AG04450 (cell line): ENCODE data around the gene BID. TPM values are rescaled to one million over a fixed set of nuclear protein-coding genes. Genes with fewer than 3 reads are reported as not detected.
"Not testable (repeated sequence)": the region's sequence is repeated elsewhere in the genome, so short reads cannot be mapped to it uniquely, and the experiment has no call there.

Source experiments
- CTCF ChIA-PET: fragments of 300-600, 350-600 bp; formaldehyde crosslinking; extraction: SDS; loops from one replicate; lab custom pipeline; 2022; ENCODE audit warnings: antibody characterized with exemption, inconsistent platforms; lab: Charles Lee
- POLR2A ChIA-PET: fragments of 350-600 bp; formaldehyde crosslinking; extraction: SDS; loops from one replicate; lab custom pipeline; 2021; ENCODE audit warnings: antibody characterized with exemption, inconsistent platforms; lab: Yijun Ruan, JAX
- DNase-seq: peaks from one replicate; pipeline ENCODE4 v3.0.0-alpha.2; 2011; ENCODE audit warnings: low read depth, low spot score
- H3K27ac ChIP-seq: one replicate; pipeline ENCODE4 v1.5.1; 2012; ENCODE audit warnings: low read depth, low read length, control low read depth
- H3K27me3 ChIP-seq: one replicate; pipeline ENCODE4 v1.6.0; 2012; ENCODE audit warnings: low read length; ENCODE audit not compliant: control insufficient read depth, insufficient read depth
- H3K4me3 ChIP-seq: 2 replicates; pipeline ENCODE4 v1.5.1; 2011; ENCODE audit warnings: mild to moderate bottlenecking, low read depth, low read length, control low read depth
- H3K9me3 ChIP-seq: 2 replicates; pipeline ENCODE4 v1.5.1; 2012; ENCODE audit warnings: low read length; ENCODE audit not compliant: control insufficient read depth, insufficient read depth
- CTCF ChIP-seq: IDR thresholded peaks from 2 replicates; pipeline ENCODE4 v1.5.1; 2011; ENCODE audit warnings: low read depth, low read length, control low read depth, inconsistent platforms
- polyA plus RNA-seq: library from polyadenylated mRNA; depleted of rRNA; stranded (reverse); fragments of >200 nt; gene quantifications from 2 replicates; pipeline ENCODE4 v1.2.3, GENCODE V29; 2011

BID gene
- polyA plus RNA-seq, 1 experiment = 65.3 TPM

DNA sequence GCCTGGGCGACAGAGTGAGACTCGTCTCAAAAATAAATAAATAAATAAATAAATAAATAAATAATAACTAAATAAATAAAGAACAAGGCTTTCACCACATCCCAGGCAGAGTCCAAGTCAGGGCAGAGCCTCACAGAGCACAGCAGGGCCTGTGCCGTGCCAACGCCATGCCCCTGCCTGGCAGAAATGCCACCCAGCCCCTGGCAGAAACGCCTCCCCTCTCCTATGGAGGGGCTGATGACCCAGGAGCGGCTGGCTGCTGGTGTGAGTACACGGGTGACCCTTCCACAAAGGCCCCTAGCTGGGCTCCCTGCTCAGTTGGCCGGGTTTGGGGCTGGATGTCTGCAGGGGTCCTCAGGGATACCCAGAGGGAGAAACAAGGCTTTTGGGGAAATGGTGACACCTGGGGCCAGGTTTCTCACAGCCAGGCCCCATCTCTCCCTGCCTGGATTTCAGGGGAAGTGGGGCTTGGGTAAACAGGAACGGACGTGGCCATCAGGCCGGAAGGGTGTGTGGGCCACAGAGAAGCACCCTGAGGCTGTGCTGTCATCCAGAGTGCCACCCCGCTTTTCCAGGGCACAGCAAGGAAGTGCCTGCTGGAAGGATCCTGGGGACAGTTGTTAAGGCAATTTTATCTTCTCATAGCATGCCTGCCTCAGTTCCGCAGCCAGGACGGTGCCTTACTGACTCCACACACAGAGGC is 5.1 kb downstream of the BID start:
- Histone ChIP-seq H3K4me3 (no peak overlapping the region), H3K9me3 (no peaks in the 10 kb centered on the region), H3K27ac (no peak overlapping the region), H3K27me3 (no peaks in the 10 kb centered on the region)
- TF ChIP-seq CTCF = no peak
- CTCF ChIA-PET = no interaction called here
- no peak for DNase-seq
- POLR2A ChIA-PET = no interaction called here

DNA sequence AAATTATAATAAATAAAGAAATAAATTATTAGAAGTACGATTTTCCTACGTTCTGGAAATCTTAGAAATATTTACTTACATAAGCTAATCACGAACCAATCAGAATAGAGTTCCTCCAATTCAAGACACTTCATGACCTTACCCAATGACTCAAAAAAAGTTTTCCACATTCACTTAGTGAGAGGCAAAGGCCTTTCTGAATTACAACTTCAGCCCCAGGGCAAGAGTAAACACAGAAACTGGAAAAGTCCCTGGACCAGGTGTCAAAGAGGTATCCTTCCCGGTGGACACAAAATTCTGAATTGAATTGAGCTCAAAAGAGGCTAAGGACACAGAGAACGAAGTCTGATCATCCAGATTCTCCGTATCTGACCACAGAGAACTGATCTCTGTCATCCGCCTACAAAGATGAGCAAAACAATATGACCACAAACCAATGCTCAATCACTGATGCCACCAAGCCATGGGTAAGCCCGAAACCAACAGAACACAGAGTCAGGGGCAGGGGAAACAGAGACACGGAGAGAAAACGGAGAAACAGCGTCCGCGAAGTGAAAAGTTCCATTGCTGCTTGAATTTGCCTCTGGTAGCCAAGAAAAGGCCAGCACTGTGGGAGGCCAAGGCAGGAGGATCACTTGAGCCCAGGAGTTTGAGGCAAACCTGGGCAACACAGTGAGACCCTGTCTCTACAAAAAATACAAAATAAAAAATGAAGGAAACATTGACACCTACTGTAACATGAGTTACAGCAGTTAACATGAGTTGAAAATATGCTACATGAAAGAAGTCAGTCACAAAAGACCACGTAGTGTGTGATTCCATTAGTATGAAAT is 6.8 kb downstream of the BID start:
- no peak for DNase-seq
- ChIA-PET CTCF (interaction anchor here (0.9 to 1.8 kb wide), 2 partner anchors 24 to 209 kb away, joined by 3 to 6 read pairs; no protein-coding TSS in a partner anchor), POLR2A (no interaction called here)

DNA sequence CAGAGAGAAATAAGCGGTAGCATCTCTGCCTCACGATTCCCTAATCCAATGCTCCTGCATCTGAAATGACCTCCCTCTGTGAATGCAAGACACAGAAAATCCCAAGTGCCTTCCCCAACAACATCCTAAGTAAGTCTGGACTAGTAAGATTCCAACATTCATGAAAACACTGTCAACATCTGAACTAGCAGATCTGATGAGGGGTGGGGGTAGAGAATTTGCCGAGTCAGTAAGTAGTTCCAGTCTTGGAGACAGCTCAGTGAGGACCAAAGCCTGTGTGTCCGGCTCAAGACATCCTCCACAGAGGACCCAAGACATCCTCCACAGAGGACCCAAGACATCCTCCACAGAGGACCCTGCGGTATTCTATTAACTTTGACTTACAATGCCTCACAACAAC is 9.4 kb downstream of the BID start:
- H3K27ac ChIP-seq, H3K27me3 ChIP-seq, H3K9me3 ChIP-seq, DNase-seq, POLR2A ChIA-PET, H3K4me3 ChIP-seq: not testable (repeated sequence)
- CTCF ChIA-PET = interaction anchor here (0.7 to 2.2 kb wide), 2 partner anchors 17 to 22 kb away, joined by 3 to 9 read pairs; no protein-coding TSS in a partner anchor

More for the DNA sequence above, 6.8 kb downstream of the BID start:
- Histone ChIP-seq H3K27ac (no peak overlapping the region), H3K27me3 (no peaks in the 10 kb centered on the region), H3K4me3 (no peak overlapping the region), H3K9me3 (no peaks in the 10 kb centered on the region)
- TF ChIP-seq CTCF = no peak

GRCh38 chr22:17764036-17764435 is 10.2 kb downstream of the BID start:
- ChIA-PET CTCF (interaction anchor here (1.2 to 2.2 kb wide), 2 partner anchors 21 to 23 kb away, joined by 3 to 9 read pairs; no protein-coding TSS in a partner anchor), POLR2A (no interaction called here)
- no peak overlapping the region for H3K27ac ChIP-seq
- no peaks in the 10 kb centered on the region for H3K9me3 ChIP-seq
- no peak for TF ChIP-seq CTCF
- H3K4me3 ChIP-seq = no peak overlapping the region
- no peaks in the 10 kb centered on the region for H3K27me3 ChIP-seq
- no peak for DNase-seq

DNA sequence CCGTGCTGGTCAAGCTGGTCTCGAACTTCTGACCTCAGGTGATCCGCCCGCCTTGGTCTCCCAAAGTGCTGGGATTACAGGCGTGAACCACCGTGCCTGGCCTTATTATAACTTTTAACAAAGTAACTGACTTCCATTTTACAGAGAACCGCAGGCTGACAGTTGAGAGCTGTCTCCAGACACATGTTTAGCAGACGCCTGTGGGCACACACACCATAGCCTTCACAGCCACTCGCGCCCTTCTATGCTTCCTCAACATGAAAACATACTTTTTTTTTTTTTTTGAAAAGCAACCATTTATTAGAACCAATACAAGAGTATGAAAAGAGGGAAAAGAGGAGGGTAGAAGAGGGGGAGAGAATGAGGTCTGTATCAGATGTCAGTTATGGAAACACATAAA is 10.8 kb downstream of the BID start:
- POLR2A ChIA-PET, DNase-seq: not testable (repeated sequence)
- CTCF ChIA-PET = interaction anchor here (0.6 to 1.2 kb wide), 2 partner anchors 22 to 131 kb away, joined by 3 to 4 read pairs; no protein-coding TSS in a partner anchor

DNA sequence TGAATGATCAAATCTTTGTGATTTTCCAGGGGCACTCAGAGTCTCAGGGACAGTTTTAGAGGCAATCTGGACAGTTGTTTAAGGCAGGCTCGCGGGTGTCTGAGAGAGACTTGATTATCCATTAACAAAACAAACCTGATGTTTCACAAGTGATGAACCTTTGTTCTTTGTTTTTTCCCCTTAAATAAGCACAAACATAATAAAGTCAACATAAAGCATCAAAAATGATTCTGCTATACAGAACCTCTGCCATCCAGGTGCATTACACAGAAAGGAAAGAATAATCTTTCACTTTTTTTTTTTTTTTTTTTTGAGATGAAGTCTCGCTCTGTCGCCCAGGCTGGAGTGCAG is 13.2 kb downstream of the BID start:
- Histone ChIP-seq H3K27me3 (no peaks in the 10 kb centered on the region), H3K4me3 (no peak overlapping the region), H3K9me3 (no peaks in the 10 kb centered on the region), H3K27ac (no peak overlapping the region)
- POLR2A ChIA-PET = no interaction called here
- CTCF ChIA-PET = interaction anchor here (0.6 kb wide), 1 partner anchor 19 kb away, joined by 4 read pairs; no protein-coding TSS in a partner anchor
- no peak for DNase-seq
- TF ChIP-seq CTCF = no peak

More for the DNA sequence above, 10.8 kb downstream of the BID start:
- H3K27ac ChIP-seq, H3K27me3 ChIP-seq, H3K4me3 ChIP-seq, H3K9me3 ChIP-seq: not testable (repeated sequence)
